Left lung (tissue), 10 donors: ENCODE results near the gene SIK2. TPM values are rescaled to one million over a fixed set of nuclear protein-coding genes. Genes with fewer than 3 reads are reported as not detected.
"Not testable (repeated sequence)": the region's sequence is repeated elsewhere in the genome, so short reads cannot be mapped to it uniquely, and the experiment has no call there.

Experiments used
- ATAC-seq: fragments of 200-7000 bp; cut with Tn5 transposase; one replicate; pipeline ENCODE4 v1.9.1; 2020; ENCODE audit warnings: moderate library complexity
- DNase-seq, 4 donors: peaks; one replicate each; pipeline ENCODE4 v3.0.0-alpha.2; 2013 to 2020
- H3K27ac ChIP-seq, 2 donors: fragments of 200-600 bp; sonication (generic) in 1 of 2; one replicate each; pipeline versions ENCODE4 v1.5.0 to v1.8.0; 2020 to 2021
- H3K27me3 ChIP-seq, 2 donors: fragments of 200-600 bp; sonication (generic) in 1 of 2; one replicate each; pipeline versions ENCODE4 v1.5.0 to v1.8.0; 2020 to 2021
- H3K36me3 ChIP-seq, 2 donors: fragments of 200-600 bp; sonication (generic) in 1 of 2; one replicate each; pipeline versions ENCODE4 v1.5.0 to v1.8.0; 2020 to 2021
- H3K4me1 ChIP-seq, 2 donors: fragments of 200-600 bp; one replicate each; pipeline ENCODE4 v1.8.0; 2021
- H3K4me3 ChIP-seq, 2 donors: fragments of 200-600 bp; sonication (generic) in 1 of 2; one replicate each; pipeline versions ENCODE4 v1.5.0 to v1.8.0; 2020 to 2021; ENCODE audit warnings: mild to moderate bottlenecking in 1 of 2
- H3K9me3 ChIP-seq, 2 donors: fragments of 200-600 bp; sonication (generic) in 1 of 2; one replicate each; pipeline versions ENCODE4 v1.5.0 to v1.8.0; 2020 to 2021
- CTCF ChIP-seq, 2 donors: fragments of 200-600 bp; sonication (generic) in 1 of 2; IDR thresholded peaks; one replicate each; pipeline versions ENCODE4 v1.5.0 to v1.8.0; 2021; ENCODE audit warnings: antibody characterized with exemption in 2 of 2
- intact Hi-C, 2 donors: fragments of 100-400 bp; cut with DNase I; formaldehyde crosslinking; loops; one replicate each; pipeline versions ENCODE4 v1.11.2 to v1.14.2; 2022
- polyA plus RNA-seq, 6 donors: library from polyadenylated mRNA; unstranded; fragments of 120-200 nt; gene quantifications; one replicate each; pipeline ENCODE4 v1.2.1, GENCODE V29; 2013; ENCODE audit not compliant: insufficient read length in 6 of 6
- total RNA-seq, 2 donors: library from RNA; stranded (reverse); fragmentation: NEBNext Ultra II Directional; extraction: Animal tissue kit (Norgen Biotek cat#: 25700); gene quantifications; one replicate each; pipeline ENCODE4 v1.2.1, GENCODE V29; 2021
- donor health status: DM: no; HTN: yes; CAD: no.
- donor health status: DM: no; HTN: no; CAD: no.

Gene SIK2
- total and polyA plus RNA-seq, 8 donors = 23.3 to 35.1 (median 30.8) TPM

GRCh38 chr11:111707691-111708067 lies 105.4 kb downstream of the SIK2 start:
- H3K9me3 ChIP-seq = no peaks in the 10 kb centered on the region
- intact Hi-C loops = no loop called here
- H3K27me3 ChIP-seq = no peaks in the 10 kb centered on the region
- no peak overlapping the region for H3K4me3 ChIP-seq
- no peak for DNase-seq
- TF ChIP-seq CTCF (IDR thresholded peaks at IDR 0.05) = no peak
- peaks cover 10 to 19% of the 10 kb centered on the region in 2 donors for H3K4me1 ChIP-seq
- peaks cover 0 to 76% of the 10 kb centered on the region in 2 donors for H3K36me3 ChIP-seq
- H3K27ac ChIP-seq = peak overlapping the region; percentile 57 to 79
- ATAC-seq = no peak

- H3K9me3 ChIP-seq = no peaks in the 10 kb centered on the region
- TF ChIP-seq CTCF (IDR thresholded peaks at IDR 0.05) = no peak
- DNase-seq = no peak
- peaks cover 5 to 6% of the 10 kb centered on the region in 2 donors for H3K4me1 ChIP-seq
- H3K27me3 ChIP-seq = no peaks in the 10 kb centered on the region
- intact Hi-C loops = no loop called here
- ATAC-seq = no peak
- H3K36me3 ChIP-seq = peaks cover 0 to 56% of the 10 kb centered on the region in 2 donors
- H3K27ac ChIP-seq = peak overlapping the region in 1 of 2 donors; percentile 3
- H3K4me3 ChIP-seq = no peak overlapping the region
Measured at GRCh38 chr11:111714522-111714921, 112.3 kb downstream of the SIK2 start.

- no peak for DNase-seq
- intact Hi-C loops = no loop called here
- Histone ChIP-seq H3K4me1 (peaks cover 5 to 6% of the 10 kb centered on the region in 2 donors), H3K4me3 (no peak overlapping the region), H3K27me3 (no peaks in the 10 kb centered on the region), H3K36me3 (peaks cover 0 to 60% of the 10 kb centered on the region in 2 donors), H3K27ac (peak overlapping the region in 1 of 2 donors; percentile 3), H3K9me3 (no peaks in the 10 kb centered on the region)
- no peak for TF ChIP-seq CTCF (IDR thresholded peaks at IDR 0.05)
- no peak for ATAC-seq
Measured at GRCh38 chr11:111715142-111715816, 113.0 kb downstream of the SIK2 start.

DNA sequence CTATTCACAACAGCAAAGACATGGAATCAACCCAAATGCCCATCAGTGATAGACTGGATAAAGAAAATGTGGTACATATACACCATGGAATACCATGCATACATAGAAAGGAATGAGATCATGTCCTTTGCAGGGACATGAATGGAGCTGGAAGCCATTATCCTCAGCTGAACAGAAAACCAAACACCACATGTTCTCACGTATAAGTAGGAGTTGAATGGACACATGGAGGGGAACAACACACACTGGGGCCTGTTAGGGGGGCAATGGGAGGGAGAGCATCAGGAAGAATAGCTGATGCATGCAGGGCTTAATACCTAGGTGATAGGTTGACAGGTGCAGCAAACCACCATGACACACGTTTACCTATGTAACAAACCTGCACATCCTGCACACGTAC lies 115.4 kb downstream of the SIK2 start:
- DNase-seq, H3K27ac ChIP-seq, H3K9me3 ChIP-seq, ATAC-seq, H3K4me3 ChIP-seq, H3K4me1 ChIP-seq, H3K27me3 ChIP-seq, intact Hi-C loops: not testable (repeated sequence)
- H3K36me3 ChIP-seq = peaks cover 0 to 63% of the 10 kb centered on the region in 2 donors

- H3K4me3 ChIP-seq = no peak overlapping the region
- no peaks in the 10 kb centered on the region for H3K27me3 ChIP-seq
- H3K9me3 ChIP-seq = no peaks in the 10 kb centered on the region
- H3K4me1 ChIP-seq = peaks cover 5 to 6% of the 10 kb centered on the region in 2 donors
- no peak for DNase-seq
- ATAC-seq = peak; percentile 90
- peaks cover 0 to 63% of the 10 kb centered on the region in 2 donors for H3K36me3 ChIP-seq
- intact Hi-C loops = no loop called here
- H3K27ac ChIP-seq = peak overlapping the region; percentile 10 to 26
- TF ChIP-seq CTCF (IDR thresholded peaks at IDR 0.05) = no peak
Measured at GRCh38 chr11:111718436-111718835, 116.2 kb downstream of the SIK2 start.

- Histone ChIP-seq H3K4me1 (peaks cover 5 to 6% of the 10 kb centered on the region in 2 donors), H3K27me3 (no peaks in the 10 kb centered on the region), H3K36me3 (peaks cover 0 to 63% of the 10 kb centered on the region in 2 donors), H3K4me3 (no peak overlapping the region), H3K27ac (peak overlapping the region; percentile 10 to 26), H3K9me3 (no peaks in the 10 kb centered on the region)
- DNase-seq (no peak), ATAC-seq (no peak)
- no peak for TF ChIP-seq CTCF (IDR thresholded peaks at IDR 0.05)
- intact Hi-C loops = no loop called here
Measured at GRCh38 chr11:111718859-111719258, 116.6 kb downstream of the SIK2 start.
